OCI-M2 (cell line): Measurements from ENCODE around the gene FAAP100.
"Not testable (repeated sequence)": the region's sequence is repeated elsewhere in the genome, so short reads cannot be mapped to it uniquely, and the experiment has no call there.

Source experiments
- DNase-seq: peaks from one replicate; lab custom pipeline; 2025; ENCODE audit not compliant: unreplicated experiment; lab: John Stamatoyannopoulos, UW

FAAP100 gene, protein sequence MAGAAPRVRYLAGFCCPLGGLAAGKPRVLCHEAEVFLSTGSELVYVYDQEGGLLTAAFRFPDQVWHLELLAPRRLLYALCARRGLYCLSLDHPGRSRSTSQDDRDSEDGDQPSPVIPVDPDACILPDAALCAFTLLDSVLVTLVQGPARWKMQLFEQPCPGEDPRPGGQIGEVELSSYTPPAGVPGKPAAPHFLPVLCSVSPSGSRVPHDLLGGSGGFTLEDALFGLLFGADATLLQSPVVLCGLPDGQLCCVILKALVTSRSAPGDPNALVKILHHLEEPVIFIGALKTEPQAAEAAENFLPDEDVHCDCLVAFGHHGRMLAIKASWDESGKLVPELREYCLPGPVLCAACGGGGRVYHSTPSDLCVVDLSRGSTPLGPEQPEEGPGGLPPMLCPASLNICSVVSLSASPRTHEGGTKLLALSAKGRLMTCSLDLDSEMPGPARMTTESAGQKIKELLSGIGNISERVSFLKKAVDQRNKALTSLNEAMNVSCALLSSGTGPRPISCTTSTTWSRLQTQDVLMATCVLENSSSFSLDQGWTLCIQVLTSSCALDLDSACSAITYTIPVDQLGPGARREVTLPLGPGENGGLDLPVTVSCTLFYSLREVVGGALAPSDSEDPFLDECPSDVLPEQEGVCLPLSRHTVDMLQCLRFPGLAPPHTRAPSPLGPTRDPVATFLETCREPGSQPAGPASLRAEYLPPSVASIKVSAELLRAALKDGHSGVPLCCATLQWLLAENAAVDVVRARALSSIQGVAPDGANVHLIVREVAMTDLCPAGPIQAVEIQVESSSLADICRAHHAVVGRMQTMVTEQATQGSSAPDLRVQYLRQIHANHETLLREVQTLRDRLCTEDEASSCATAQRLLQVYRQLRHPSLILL

DNA sequence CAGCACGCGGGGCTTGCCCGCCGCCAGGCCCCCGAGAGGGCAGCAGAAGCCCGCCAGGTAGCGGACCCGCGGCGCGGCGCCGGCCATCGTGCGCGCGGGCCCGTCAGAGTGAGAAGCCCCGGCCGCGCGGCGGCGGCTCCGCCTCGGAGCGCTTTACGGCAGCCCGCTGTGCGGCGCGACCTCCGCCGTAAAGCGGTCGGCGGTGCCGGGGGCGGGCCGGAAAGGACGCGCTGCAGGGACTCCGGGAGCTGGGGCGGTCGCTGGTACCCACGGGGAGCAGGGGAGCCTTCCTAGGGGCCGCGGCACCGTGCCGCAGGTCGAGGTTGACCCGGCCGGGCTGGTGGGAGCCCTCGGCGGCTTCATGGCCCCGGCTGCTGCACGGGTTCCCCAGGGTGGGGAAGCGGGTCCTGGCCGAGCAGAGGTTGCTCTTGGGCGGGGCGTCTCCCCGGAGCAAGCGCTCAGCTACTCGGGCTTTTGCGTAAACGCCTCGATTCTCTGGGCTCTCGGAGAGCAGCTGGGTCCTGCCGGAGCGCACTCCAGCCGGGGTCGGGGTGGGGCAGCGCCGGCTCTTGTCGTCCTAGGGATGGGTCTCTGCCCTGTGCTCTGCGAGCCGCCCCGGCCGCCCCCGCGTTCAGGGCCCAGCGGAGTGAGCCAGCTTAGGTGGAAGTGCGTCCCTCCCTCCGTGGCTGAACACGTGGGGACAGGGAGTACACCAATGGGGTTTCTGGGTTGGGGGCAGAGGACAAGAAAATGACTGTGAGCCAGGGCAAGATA is at the start of gene FAAP100:
Gene FAAP100, minus strand, starts transcription at position 110 of the 774 bp plus-strand sequence. Its CDS starts 23 bp downstream, at position 87.
- no peak for DNase-seq

DNA sequence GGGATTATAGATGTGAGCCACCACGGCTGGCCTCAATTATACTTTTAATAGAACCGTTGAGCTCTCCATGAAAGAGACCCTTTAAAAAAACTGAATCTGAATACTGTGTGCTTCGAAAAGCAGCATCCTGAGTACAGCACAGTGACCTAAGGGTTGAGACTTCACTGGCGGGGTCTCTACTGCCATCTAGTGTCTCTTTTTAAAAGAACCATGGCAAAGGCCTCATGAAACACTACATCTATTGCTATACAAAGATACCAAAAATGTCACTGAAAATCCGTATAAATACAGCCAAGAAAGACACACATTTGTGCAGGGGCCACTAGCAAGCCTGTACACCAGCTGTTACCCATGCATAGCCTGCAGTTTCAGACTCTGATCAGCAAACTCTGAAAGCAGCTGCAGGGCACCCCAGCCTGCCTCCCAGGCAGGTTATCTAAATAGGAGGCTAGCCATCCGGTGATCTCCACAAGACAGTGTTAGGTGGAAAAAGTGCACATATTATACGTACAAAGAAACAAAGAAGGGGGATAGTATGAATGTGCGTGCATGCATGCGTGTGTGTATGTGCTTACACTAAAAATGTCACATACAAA is 49.5 kb upstream of the FAAP100 start:
- DNase-seq: peak; percentile 16

GRCh38 chr17:81599719-81600486 is 47.8 kb upstream of the FAAP100 start:
- no peak for DNase-seq

GRCh38 chr17:81593105-81593871 is 41.1 kb upstream of the FAAP100 start:
- DNase-seq: no peak

DNA sequence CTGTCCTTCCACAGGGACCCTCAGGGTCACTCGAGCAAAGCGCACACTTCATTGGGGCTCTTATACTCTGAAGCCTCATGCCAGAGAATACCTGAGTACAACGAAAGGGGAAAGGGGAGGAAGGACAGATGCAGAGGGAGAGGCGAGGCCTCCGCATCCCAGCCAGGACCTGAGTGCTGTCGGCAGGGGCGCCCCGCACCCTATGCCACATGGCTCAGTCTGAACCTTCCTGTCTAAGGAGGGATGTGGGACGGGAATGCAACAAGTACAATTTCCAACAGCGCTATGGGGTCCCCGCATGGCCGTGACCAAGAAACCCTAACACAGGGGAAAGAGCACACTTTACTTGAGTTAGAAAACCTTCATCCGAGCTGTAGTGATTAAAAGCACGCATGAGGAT is 39.8 kb upstream of the FAAP100 start:
- no peak for DNase-seq

DNA sequence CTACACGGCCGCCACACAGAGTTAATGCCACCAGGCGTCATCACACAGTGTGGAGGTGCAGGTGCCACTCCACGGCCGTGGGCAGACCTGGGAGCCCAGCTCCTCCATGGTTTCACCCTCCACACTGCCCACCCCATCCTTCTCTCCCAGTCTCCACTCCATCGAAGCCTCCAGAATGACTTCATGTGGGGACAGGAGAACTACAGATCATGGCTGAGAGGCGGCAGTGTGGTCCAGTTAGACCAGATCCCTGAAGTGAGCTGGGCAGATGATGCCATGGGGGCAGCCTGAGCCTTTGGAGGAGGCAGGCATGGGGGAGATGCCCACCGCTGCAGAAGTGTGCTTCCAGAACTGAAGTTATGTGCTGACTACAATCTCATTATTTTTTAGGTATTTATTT is 38.0 kb upstream of the FAAP100 start:
- DNase-seq: no peak

DNA sequence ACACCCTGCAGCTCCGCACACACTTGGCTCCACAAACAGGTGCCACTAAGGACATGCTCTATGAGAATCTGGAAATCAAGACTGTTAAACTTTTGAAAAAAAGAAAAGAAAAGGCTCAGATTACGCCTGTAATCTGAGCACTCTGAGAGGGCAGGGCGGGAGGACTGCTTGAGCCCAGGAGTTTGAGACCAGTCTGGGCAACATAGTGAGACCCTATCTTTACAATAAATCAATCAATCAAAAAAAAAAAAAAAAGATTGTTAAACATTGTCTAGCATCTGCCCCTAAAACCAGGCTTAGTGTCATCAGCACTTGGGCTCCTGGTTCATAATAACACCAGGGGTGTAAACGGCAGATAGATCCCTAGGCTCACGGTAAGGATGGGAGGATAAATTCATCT is 37.5 kb upstream of the FAAP100 start:
- no peak for DNase-seq

- DNase-seq: no peak
Measured at GRCh38 chr17:81586096-81586495, 33.9 kb upstream of the FAAP100 start.

- not testable (repeated sequence) for DNase-seq
Measured at GRCh38 chr17:81584771-81585170, 32.6 kb upstream of the FAAP100 start.

- no peak for DNase-seq
Measured at GRCh38 chr17:81583589-81584342, 31.6 kb upstream of the FAAP100 start.

DNA sequence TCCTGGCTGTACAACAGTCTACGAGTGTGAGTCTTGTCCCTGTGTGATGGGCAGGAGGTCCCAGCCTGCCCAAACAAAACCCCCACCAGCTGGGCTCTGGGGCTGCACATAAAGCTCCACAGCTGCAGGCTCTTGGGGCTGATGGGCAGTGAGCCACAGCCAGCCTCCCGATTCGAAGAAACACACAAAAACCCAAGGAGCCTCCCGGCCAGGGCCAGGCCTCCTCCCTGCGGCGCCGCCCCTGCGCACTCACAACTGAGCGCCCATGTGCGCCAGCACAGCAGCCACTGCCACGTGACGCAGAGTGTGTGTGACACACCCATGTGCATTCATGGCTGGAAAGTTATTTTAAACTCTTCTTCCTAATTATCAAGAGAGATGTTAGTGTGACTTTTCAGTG is 30.6 kb upstream of the FAAP100 start:
- no peak for DNase-seq

GRCh38 chr17:81582341-81582740 is 30.2 kb upstream of the FAAP100 start:
- DNase-seq: no peak

DNA sequence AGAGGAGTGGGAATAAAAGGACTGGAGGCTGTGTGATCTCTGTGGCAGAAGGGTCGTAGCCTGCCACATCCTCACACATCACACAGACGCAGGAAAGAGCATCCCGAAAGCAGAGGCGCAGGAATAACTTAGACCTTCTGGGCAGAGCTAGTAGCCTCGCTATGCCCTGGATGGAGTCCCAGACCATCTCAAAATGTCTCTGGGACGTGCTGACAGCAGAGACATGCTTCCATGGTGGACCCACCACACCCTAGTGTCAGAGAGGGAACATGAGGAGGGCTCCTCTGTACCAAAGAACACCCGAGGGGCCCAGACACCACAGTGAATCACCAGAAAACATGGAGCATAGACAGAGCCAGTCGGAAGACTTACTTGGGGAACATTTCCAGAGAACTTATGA is 29.6 kb upstream of the FAAP100 start:
- no peak for DNase-seq

- DNase-seq: no peak
Measured at GRCh38 chr17:81580481-81580880, 28.3 kb upstream of the FAAP100 start.

DNA sequence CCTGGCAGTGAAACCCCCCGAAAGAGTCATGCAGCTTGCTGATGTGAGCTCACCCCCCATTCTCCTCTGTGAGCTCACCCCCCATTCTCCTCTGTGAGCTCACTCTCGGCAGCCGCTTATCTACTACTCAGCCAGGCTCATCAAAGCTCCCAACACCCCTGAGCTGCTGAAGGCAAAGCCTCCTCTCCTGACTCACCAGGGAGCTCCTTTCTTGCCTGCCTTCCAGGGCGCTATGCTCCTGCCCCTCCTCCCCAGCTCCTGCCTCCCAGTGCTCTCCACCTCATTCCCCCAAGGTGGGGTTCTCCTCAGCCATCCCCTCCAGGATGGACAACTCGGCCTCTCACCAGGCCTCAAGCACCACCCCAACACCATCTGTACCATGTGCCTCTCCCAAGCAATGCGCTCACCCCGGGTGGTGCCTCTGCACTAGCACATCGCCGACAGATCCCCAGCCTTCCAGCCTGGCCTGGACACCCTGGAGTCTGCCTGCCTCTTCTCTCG is 27.7 kb upstream of the FAAP100 start:
- no peak for DNase-seq

- no peak for DNase-seq
Measured at GRCh38 chr17:81579298-81579697, 27.1 kb upstream of the FAAP100 start.

DNA sequence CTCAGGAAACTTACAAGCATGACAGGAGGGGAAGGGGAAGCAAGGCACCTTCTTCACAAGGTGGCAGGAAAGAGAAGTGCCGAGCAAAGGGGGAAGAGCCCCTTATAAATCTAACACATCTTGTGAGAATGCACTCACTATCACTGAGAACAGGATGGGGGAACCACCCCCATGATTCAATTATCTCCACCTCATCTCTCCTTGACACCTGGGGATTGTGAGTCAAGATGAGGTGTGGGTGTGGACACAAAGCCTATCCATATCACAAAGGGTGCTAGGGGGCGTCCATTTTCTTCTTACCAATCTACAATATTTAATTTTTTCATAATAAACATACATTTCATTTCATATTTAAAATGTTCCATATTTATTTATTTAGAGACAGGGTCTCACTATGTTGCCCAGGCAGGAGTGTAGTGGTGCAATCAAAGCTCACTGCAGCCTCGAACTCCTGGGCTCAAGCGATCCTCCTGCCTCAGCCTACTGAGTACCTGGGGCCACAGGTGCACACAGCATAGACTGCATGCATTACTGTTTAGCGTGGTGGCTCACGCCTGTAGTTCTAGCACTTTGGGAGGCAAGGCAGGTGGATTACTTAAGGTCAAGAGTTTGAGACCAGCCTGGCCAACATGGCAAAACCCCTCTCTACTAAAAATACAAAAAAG is 26.5 kb upstream of the FAAP100 start:
- DNase-seq: no peak

DNA sequence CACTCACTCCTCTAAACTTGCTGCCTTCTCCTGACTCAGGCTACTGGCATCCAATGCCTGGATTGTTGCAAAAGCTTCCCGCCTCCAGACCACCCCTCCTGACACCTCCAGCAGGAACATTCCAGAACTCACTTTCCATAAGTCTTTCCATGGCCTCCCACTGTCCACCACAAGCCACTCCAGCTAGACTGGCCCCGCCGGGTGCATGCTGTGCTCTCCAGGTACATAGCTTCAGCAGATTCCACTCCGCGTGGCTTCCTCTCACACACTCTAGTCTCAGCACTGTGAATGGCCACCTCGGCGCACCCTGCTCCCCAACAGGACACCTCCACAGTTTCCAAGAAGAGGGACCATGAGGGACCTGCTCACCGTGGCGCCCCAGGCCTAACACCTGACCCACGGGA is 25.9 kb upstream of the FAAP100 start:
- no peak for DNase-seq
